ENCODE measurements around the gene PADI2.

Gene PADI2

DNA sequence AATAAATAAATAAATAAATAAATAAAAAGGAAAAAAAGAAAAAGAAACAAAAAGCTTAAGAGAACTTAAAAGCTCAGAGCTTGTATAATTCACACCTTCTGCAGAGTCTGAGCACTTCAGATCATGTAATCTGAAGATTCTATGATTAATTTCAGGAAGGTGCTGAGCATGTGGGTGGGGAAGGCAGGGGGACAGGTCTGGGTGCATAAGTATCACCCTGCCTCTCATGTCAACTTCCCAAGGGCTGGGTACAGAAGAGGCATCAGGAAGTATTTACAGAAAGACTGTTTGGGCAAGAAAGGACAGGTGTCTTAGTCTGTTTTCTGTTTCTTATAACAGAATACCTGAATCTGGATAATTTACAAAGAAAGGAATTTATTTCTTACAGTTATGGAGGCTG is 20.4 kb upstream of the PADI2 start:
- no peak for DNase-seq (ENCODE audit: low spot score)

DNA sequence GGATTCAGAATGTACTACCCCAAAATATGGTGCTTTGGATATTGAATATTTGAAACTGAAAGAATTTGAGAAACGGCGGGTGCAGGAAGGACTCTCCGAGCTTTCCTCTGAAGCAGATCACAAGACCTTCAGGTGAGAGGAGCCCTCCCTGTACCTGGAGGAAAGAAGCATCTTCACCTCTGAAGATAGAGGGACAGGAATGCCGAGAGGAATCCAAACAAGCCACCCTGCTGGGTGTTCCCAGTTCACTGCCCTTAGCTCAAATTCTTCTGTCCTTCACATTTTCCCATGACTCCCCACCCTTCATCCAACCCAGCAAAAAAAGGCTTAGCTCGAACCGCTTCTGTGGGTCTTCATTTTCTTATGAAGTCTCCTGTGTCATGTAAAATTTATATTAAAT is 18.2 kb upstream of the PADI2 start:
- DNase-seq (ENCODE audit: low spot score) = no peak

DNA sequence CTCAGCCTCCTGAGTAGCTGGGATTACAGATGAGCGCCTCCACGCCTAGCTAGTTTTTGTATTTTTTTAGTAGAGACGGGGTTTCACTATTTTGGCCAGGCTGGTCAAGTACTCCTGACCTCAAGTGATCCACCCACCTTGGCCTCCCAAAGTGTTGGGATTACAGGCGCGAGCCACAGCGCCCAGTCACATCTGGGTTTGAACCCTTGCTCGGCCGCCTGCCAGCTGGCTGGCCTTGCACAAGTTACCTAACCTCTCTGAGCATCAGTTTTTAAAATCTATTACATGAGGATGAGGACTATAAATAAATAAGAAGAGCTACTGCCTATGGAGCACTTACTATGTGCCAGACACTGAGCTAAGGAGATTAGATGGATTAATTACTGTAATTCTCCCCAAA is 17.7 kb upstream of the PADI2 start:
- no peak for DNase-seq (ENCODE audit: low spot score)

DNA sequence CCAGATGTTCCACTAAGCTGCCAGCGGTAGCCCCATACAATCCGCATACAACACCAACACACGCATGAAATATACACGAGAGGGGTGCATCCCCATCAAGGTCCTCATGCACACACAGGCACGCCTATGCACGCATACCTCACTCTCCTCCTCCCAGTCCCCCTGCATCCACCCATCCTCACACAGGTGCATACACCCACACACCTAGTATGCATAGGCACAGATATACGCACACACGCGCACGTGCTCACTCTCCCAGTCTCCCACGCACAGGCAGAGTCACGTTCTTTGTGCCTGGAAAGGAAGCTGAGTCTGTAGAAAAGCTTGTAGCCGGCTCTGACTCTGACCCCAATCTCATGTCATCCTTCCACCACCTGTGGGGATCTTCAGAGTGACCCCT is 16.9 kb upstream of the PADI2 start:
- no peak for DNase-seq (ENCODE audit: low spot score)

DNA sequence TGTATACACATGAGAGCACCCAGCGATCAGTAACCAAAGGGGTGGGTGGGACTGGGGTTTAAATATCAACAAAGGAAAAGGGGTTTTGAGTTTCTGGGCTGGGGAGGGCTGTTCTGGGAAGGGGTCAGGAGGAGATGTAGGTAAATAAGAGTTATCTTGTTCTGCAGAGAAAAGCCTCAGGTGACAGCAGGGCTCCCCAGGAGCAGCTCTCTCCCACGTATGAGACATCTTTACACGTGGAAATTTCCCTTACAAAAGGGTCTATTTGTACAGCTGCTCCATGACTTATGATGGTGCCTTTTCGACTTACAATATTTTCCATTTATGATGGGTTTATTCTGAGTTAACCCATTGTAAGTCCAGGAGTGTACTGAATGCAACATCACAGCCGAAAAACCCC is 16.3 kb upstream of the PADI2 start:
- DNase-seq (ENCODE audit: low spot score) = no peak

DNA sequence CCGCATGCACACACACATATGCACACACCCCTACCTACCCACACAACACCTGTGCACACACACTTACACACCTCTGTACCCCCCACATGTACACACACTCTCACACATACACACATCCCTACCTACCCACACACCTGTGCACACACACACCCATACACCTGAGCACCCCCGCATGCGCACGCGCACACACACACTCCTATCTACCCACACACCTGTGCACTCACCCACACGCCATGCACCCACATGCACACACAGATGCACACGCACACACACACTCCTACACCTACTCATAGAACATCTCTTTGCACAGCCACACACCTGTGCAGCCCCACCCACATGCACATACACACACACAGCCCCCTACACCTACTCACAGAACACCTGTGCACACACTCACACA is 15.5 kb upstream of the PADI2 start:
- DNase-seq (ENCODE audit: low spot score) = no peak

DNA sequence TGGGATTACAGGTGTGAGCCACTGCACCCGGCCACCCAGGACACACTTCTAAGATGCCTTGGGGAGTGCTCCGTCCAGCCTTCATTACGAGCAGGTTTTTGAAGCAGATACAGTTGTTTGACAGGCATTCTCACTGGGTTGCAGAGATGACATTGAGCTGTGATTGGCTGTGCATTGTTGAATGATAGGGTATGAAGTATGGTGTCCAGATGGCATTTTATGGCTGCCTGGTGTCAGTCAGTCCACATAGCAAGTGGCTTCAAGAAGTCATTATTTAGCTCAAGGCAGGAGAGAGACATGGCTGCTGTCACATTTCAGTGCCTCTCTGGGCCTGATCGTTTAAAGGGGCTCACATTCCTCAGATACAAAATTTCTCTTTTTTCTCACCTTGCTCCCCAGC is 14.8 kb upstream of the PADI2 start:
- DNase-seq (ENCODE audit: low spot score) = no peak

DNA sequence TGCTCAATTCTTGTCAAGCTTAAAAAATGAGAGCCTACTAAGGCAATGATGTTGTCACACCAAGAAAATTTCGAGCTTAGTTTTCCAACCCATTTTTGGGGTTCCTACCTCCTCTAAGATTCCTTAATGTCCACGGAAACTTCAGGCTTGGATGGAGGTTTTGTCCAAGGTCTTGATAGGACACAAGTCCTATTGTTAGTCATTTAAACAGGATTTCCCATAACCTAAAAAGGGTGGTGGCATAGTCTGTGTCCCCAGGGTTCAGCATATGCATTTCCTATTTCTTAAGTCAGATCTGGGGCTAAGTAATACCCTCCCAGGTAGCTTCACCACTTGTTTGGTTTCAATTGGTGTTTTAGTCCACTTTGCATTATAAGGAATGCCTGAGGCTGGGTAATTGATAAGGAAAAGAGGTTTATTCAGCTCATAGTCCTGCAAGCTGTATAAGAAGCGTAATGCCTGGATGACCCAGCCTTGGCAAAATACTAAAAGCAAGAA is 10.9 kb upstream of the PADI2 start:
- DNase-seq (ENCODE audit: low spot score) = no peak

DNA sequence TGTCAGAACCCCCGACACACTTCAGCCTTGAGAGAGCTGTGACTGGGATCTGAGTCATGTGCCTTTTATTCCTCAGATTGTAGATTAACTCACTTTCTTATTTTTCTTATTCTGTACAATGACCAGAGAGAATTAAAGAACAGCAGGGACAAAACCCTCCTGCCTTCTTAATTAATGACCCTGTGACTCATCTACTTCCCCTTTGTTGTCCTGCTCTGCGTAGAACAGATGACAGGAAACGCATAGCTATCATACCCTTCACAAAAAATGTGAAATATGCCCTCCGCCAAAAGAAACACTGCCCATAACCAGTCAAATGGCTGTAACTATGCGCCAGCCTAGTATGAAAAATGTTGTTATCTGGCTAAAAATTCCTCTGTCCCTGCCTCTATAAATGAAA is 9.1 kb upstream of the PADI2 start:
- DNase-seq (ENCODE audit: low spot score) = peak; percentile 100

DNA sequence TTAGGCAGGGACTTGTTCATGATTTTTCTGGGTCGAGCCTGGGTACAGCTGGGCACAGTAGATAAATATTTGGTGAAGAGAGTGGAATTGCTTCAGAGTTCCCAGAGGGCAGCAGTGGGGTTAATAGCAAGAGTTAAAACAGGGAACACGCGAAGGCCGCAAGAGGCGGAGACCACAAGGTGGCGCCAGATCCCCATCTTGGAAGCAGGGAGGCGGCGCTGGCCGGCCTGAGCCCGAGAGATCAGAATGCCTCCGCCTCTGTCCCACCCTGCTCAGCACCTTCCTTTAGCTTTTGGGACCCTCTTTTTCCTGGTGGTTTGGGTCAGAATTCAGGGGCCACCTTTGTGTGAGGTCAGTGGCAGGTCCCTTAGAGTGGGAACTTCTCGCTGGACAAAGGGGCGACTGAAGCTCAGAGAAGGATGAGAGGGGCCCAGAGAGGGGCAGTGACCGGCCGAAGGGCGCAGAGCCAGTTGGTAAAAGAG is 6.5 kb upstream of the PADI2 start:
- DNase-seq (ENCODE audit: low spot score) = peak; percentile 86

DNA sequence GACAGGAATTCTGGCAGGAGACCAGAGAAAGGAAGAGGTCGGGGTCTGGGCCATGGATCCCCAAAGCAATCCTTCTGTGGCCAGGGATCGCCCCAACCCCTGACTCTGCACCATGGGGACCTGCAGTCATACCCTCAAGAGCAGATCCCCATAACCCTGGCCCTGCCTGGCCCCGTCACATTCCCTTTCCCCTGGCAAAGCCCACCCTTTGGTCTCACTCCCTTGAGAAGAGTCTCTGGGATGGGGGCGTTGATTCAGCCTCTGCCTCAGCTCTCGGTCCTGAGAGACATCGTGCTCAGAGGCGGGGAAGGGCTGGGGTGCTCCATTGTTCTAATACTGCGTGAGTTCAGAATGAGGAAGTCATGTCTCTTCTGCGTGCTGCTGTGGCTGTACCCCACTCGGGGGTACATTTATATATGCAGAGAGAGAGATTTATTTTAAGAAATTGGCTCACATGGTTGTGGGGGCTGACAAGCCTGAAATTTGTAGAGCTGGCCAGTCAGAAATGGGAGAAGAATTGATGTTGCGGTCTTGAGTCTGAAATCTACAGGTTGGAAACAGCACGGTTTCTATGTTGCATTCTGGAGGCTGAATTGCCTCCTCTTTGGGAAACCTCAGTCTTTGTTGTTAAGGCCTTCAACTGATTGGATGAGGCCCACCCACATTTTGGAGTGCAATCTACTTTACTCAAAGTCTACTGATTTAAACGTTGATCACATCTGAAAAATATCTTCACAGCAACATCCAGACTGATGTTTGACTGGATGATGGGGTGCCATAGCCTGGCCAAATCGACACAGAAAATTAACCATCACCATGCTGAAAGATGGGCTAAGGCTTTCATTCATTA is 4.2 kb upstream of the PADI2 start:
- no peak for DNase-seq (ENCODE audit: low spot score)

DNA sequence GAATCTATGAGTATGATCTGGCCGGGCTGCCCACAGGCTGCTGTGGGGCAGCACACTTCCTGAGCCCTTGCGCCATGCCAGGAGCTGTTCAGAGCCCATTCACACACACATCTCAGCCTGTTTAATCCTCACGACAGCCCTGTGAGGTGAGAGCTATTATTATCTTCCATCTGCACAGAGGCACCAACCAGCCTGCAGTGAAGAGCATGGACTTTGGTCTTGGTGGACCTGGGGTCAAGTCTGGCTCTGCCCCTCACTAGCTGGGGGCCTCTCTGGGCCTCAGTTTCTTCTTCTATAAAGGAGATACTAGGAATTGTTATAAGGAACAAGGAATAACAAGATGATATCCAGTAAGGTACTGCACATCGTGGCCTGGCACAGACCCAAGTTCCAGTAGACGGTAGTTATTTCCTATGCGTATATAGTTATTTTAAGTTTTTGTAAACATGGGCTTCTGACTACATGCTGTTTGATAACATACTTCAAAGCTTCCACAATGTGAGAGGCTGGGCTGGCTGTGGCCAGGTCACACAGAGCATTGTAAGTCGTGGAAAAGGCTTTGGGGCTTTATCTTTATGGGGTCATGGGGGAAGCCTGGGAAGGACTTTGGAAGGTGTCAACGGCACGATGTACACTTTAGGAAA is 3.4 kb upstream of the PADI2 start:
- DNase-seq (ENCODE audit: low spot score) = no peak

DNA sequence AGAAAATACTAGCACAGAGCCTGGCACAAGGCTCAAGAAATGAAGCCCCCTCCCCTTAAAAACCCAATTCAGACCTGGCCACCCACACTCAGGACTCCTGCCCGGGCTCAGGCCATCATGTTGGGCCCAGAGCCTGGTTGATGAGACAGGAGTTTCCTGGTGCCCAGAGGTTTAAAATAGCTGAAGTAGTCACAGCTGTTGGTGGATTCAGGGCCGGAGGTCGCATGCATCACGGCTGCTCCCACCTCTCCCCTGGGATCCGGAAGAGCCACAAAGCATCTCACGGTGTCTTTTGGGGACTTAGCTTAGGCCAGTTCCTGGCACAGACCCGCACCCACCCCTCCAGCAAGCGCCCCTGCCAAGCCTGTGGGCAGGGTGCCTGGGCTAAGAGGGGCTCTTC is 2.6 kb upstream of the PADI2 start:
- no peak for DNase-seq (ENCODE audit: low spot score)

DNA sequence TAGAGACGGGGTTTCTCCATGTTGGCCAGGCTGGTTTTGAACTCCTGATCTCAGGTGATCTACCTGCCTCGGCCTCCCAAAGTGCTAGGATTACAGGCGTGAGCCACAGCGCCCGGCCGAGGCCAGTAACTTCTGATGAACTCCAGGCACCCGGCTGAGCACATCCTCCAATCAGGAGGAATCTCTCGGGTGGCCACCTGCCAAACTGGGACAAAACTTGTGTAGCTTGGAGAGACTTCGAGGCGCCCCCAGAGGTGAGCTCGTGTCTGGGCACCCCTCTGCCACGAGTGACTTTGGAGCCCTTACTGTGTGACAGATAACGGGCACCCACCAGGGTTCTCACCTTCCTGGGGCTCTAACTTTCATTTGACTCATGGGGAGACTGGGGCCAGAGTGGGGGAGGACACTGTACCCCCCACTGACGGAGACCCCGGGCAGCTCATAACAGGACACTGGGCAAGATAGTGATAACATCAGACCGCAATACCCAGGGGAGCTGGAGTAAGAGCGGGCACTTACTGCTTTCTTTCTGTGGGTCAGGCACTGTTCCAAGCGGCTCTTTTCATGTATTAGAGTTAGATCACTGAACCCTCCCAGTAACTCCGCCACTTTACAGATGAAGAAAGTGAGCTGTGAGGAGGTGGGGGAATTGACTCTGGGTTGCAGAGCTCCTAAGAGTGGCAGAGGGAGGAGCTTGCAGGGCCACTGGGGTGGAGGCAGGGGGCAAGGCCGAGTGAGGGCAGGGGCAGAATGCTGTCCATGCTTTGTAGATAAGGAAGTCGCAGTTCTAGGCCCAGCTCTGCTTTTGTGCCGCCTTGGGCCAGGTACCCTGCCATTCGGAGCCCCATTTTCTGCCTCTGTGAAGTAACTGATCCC is 1.9 kb upstream of the PADI2 start:
- no peak for DNase-seq (ENCODE audit: low spot score)

DNA sequence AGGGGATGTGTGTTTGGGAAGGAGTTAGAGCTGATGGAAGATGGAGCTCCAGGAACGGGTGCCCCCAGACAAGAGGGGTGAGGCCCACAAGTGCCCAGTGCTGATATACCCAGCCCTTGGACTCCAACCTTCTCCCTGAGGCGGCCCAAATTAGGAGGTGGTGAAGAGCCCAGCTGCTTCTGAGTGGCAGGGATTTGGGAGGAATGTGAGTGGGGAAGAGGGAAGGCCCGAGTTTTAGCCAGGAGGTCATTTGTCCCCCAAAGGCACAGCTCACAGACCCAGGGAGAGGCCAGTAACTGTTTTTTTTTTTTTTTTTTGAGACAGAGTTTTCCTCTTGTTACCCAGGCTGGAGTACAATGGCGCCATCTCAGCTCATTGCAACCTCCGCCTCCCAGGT is 1.2 kb upstream of the PADI2 start:
- no peak for DNase-seq (ENCODE audit: low spot score)

DNA sequence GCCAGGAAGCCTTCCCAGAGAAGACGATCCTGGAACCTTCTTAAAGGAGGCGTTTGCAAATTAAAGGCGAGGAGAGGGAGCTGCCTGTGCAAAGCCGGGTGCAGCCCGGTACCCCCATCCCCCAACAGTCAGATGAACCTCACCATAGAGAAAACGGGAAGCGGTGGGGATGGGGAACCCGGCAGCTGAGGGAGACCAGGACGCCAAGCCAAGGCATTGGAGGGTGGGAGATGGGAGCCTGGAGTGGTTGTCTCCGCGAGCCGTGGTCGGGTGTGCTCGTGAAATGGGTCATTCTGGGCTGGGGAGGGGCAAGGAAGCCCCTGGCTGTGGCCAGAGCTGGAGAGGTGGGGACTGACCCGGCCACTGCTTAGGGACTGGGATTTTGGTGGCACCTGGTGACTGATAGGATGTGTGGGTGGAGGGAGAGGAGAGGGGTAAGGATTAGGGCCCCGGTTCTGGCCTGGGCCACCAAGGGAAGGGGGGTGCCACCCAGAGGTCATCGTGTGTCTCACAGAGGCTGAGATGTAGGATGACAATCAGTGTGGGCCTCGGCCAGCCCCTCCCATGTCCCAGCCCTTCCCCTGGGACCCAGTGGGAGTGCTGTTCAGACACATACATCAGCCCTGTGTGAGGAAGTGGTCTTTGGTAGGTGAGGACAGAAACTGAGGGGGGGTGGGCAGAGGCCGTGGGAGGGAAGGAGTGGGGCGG is 676 bp upstream of the PADI2 start:
- no peak for DNase-seq (ENCODE audit: low spot score)

DNA sequence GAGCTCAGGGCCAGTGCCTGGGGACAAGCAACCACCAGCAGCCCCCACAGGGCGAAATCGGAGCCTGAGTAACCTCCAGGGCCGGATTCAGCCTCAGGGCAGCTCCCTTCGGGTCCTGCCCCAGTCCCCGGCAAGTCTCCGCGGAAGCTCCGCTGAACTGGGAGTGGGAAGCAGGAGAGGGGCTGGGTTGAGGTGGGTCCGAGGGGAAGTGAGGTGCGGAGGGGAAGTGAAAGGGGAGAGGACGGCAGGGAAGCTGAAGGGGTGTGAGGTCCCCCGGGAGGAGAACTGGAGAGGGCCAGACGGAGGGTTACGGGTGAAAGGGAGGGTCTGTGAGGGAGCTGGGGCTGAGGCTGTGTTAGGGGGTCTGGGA is 560 bp downstream of the PADI2 start:
- no peak for DNase-seq (ENCODE audit: low spot score)

DNA sequence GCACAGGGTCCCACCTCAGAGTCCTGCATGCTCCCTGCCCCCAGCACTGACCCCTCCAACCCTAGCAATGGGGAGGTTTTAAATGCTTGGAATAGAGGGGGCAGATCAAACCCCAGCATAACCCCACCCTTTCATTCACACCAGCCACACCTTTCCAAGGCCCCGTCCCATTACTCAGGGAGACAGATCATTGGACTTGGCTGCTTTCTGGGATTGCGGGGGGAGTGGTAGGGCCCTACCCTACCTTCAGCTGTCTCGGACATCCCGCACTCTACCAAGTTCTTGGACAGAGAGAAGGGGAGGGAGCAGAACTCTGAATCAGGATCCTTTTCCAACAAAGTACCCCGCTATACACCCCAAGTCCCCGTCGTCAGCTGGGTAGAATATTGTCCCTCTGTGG is 983 bp downstream of the PADI2 start:
- no peak for DNase-seq (ENCODE audit: low spot score)

DNA sequence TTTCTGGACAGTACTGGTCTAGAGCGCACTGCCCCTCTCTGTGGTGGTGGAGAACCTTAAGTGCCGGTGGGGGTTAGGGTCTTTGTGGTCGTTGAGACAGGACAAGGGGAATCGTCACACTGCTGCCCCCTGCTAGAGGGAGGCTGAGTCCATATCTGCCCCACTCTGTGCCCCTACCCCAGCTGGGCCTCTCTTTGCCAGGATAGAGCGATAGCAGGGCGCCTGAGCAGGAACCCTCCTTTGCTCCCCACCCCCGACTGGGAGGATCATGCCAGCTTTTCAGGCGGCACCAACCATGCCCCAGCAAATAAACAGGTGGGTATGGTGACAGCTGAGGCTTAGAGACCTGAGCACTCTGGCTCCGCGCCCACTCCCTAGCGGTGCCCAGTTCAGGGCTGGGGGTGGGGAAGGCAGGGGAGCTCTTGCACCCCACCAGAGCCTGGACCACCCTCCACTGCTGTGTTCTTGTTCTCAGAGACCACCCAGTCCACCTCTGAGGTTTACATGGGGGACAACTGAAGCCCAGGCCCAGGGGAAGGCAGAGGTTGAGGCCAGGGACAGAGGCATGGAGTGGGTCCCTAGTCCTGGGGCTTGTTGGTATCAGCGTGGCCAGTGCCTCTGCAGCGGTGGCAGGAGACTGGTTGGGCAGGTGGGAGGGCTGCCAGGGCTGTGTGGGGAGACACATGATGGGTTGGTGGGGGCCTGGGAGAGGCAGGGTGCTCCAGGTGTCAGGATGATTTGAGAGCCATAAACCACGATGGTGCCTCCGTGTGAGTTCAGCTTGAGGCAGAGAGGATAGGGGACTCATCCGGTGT is 1.6 kb downstream of the PADI2 start:
- no peak for DNase-seq (ENCODE audit: low spot score)

DNA sequence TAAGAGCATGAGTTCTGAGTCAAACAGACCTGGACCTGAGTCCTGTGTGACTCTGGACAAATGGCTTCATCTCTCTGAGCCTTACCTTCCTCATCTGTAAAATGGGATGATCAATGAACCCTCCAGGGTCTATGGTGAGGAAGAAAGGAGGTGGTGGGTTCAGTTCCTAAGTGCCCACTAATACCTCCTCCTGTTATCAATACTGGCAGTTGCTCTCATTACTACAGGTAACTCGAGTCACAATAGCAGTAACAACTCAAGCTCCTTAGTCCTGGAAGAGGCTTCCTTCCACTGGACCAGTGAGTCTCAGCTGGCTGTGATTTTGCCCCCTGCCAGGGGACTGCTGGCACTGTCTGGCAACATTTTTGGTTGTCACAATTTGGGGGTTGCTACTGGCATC is 2.6 kb downstream of the PADI2 start:
- DNase-seq (ENCODE audit: low spot score) = no peak

DNA sequence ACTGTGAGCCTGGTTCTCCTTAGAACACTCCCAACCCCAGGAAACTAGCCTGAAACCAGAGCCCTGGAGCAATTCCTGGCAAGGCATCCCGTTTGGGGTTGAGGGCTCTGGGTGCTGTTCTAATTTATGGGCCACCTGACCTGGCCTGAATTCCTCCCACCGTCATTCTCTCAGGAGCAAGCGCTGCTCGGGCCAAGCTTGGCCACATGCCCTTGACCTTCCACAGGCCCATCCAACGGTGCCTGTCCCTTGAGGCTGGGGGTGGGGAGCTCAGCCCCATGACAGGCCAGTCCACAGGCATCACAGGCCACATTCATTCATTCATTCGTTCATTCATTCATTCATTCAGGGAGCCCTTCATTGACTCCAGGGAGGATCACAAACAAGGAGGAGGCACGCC is 5.3 kb downstream of the PADI2 start:
- no peak for DNase-seq (ENCODE audit: low spot score)

All from kidney tubule cell (primary cell).